Astrocyte (in vitro differentiated cells and primary cell): Measurements from ENCODE around the gene CDKAL1.

Source experiments
- EZH2 ChIP-seq: IDR thresholded peaks from 2 replicates; pipeline ENCODE4 v1.6.1; 2012; ENCODE audit warnings: mild to moderate bottlenecking, low read length, inconsistent platforms; ENCODE audit not compliant: insufficient read depth
- TF ChIP-seq, protein P1 (sequence below): IDR thresholded peaks from 2 replicates; pipeline ENCODE4 v1.5.1; 2011; ENCODE audit warnings: low read depth, mild to moderate bottlenecking, inconsistent platforms, low read length, moderate library complexity; ENCODE audit not compliant: insufficient read depth

DNA sequence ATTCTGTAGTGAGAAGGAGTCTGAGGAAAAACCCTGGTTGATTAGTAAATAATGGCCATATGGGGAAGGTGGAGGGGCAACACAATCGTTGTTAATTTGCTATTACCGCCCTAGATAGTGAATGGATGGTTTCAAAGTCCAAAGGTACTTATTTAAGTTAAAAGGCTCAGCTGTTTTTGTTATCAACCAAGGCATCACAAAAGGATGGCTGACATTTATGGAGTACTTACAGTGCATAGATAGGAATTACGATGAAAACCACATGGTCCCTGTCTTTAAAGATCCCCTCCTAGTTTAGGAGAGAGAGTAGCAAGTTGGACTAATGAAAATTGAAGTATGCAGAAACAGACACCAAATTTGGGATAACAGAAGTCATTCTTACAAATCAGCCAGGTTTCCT, 319.6 kb downstream of the CDKAL1 start:
- TF ChIP-seq, protein P1, sequence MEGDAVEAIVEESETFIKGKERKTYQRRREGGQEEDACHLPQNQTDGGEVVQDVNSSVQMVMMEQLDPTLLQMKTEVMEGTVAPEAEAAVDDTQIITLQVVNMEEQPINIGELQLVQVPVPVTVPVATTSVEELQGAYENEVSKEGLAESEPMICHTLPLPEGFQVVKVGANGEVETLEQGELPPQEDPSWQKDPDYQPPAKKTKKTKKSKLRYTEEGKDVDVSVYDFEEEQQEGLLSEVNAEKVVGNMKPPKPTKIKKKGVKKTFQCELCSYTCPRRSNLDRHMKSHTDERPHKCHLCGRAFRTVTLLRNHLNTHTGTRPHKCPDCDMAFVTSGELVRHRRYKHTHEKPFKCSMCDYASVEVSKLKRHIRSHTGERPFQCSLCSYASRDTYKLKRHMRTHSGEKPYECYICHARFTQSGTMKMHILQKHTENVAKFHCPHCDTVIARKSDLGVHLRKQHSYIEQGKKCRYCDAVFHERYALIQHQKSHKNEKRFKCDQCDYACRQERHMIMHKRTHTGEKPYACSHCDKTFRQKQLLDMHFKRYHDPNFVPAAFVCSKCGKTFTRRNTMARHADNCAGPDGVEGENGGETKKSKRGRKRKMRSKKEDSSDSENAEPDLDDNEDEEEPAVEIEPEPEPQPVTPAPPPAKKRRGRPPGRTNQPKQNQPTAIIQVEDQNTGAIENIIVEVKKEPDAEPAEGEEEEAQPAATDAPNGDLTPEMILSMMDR: no peak
- no peak for TF ChIP-seq EZH2
